ENCODE measurements around the gene SNCAIP.
"Not testable (repeated sequence)": the region's sequence is repeated elsewhere in the genome, so short reads cannot be mapped to it uniquely, and the experiment has no call there.

The SNCAIP gene

DNA sequence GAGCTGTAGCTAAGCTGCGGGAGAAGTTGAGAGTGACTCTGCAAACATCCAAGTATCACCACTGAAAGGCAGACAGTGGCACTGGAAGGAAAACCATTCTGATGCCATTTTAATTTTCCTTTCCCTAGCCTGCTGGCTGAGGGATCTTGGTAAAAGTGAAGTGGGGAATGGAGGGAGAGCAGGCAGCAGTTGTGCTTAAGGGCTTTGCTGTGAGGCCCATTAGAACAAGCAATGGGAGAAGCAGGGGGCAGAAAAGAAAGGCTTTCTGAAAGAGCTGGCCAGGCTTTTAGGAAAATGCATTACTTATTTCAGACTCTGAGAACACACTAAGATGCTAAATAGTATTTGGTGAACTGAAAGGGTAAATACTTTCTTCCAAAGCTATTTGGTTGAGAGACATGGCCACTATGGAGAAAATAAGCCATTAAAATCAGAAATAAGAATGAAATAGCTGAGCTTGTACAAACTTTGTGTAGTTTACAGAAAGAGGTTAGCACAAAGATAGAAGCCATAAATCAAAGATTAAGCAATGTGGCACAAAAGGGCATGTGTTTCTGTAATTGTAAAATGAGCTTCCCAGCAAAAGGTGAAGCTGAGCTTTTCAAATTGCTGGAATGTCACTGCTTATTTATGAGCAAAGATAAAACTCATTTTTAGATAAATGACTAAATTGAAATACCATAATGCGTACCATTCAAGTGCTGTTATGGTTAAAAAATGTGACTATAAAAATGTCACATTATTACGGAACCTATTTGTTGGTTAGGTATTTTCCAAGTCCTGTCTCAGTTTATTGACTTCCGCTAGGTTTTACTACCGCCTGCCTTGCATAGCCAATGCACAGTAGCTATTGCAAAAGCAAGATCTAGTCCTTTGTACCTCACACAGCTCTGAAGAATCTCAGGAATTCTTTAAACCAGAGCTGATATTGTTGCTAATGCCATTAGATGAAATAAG is 20.8 kb downstream of the SNCAIP start:
- H3K4me1 ChIP-seq (ENCODE audit: control insufficient read depth in 2 of 2, insufficient read depth in 2 of 2, low read length in 2 of 2) = no peaks in the 10 kb centered on the region
- no peaks in the 10 kb centered on the region for H3K36me3 ChIP-seq (ENCODE audit: control insufficient read depth in 2 of 2, insufficient read depth in 2 of 2, low read length in 2 of 2)
- H3K27me3 ChIP-seq (ENCODE audit: control insufficient read depth in 2 of 2, insufficient read depth in 2 of 2, low read length in 2 of 2) = no peaks in the 10 kb centered on the region
- no peak overlapping the region for H3K27ac ChIP-seq (ENCODE audit: low read depth in 2 of 2, low read length in 2 of 2)
- no peak overlapping the region for H3K9ac ChIP-seq (ENCODE audit: low read depth in 1 of 2, low read length in 2 of 2)
- no peak overlapping the region for H3K4me3 ChIP-seq (ENCODE audit: low read length in 2 of 2)
- H3K9me3 ChIP-seq (ENCODE audit: control insufficient read depth in 2 of 2, low read length in 2 of 2) = no peaks in the 10 kb centered on the region

GRCh38 chr5:122333564-122333963 is 21.5 kb downstream of the SNCAIP start:
- Histone ChIP-seq H3K27ac (ENCODE audit: low read depth in 2 of 2, low read length in 2 of 2) (no peak overlapping the region), H3K9ac (ENCODE audit: low read depth in 1 of 2, low read length in 2 of 2) (no peak overlapping the region), H3K27me3 (ENCODE audit: control insufficient read depth in 2 of 2, insufficient read depth in 2 of 2, low read length in 2 of 2) (no peaks in the 10 kb centered on the region), H3K4me1 (ENCODE audit: control insufficient read depth in 2 of 2, insufficient read depth in 2 of 2, low read length in 2 of 2) (no peaks in the 10 kb centered on the region), H3K9me3 (ENCODE audit: control insufficient read depth in 2 of 2, low read length in 2 of 2) (no peaks in the 10 kb centered on the region), H3K4me3 (ENCODE audit: low read length in 2 of 2) (no peak overlapping the region), H3K36me3 (ENCODE audit: control insufficient read depth in 2 of 2, insufficient read depth in 2 of 2, low read length in 2 of 2) (no peaks in the 10 kb centered on the region)

- Histone ChIP-seq H3K27me3 (ENCODE audit: control insufficient read depth in 2 of 2, insufficient read depth in 2 of 2, low read length in 2 of 2) (no peaks in the 10 kb centered on the region), H3K36me3 (ENCODE audit: control insufficient read depth in 2 of 2, insufficient read depth in 2 of 2, low read length in 2 of 2) (no peaks in the 10 kb centered on the region), H3K9me3 (ENCODE audit: control insufficient read depth in 2 of 2, low read length in 2 of 2) (no peaks in the 10 kb centered on the region), H3K9ac (ENCODE audit: low read depth in 1 of 2, low read length in 2 of 2) (no peak overlapping the region), H3K4me3 (ENCODE audit: low read length in 2 of 2) (no peak overlapping the region), H3K4me1 (ENCODE audit: control insufficient read depth in 2 of 2, insufficient read depth in 2 of 2, low read length in 2 of 2) (no peaks in the 10 kb centered on the region), H3K27ac (ENCODE audit: low read depth in 2 of 2, low read length in 2 of 2) (no peak overlapping the region)
Measured at GRCh38 chr5:122339591-122339990, 27.6 kb downstream of the SNCAIP start.

GRCh38 chr5:122341087-122341486 is 29.1 kb downstream of the SNCAIP start:
- Histone ChIP-seq H3K9ac (ENCODE audit: low read depth in 1 of 2, low read length in 2 of 2) (no peak overlapping the region), H3K4me1 (ENCODE audit: control insufficient read depth in 2 of 2, insufficient read depth in 2 of 2, low read length in 2 of 2) (no peaks in the 10 kb centered on the region), H3K36me3 (ENCODE audit: control insufficient read depth in 2 of 2, insufficient read depth in 2 of 2, low read length in 2 of 2) (no peaks in the 10 kb centered on the region), H3K9me3 (ENCODE audit: control insufficient read depth in 2 of 2, low read length in 2 of 2) (no peaks in the 10 kb centered on the region), H3K27me3 (ENCODE audit: control insufficient read depth in 2 of 2, insufficient read depth in 2 of 2, low read length in 2 of 2) (no peaks in the 10 kb centered on the region), H3K4me3 (ENCODE audit: low read length in 2 of 2) (no peak overlapping the region), H3K27ac (ENCODE audit: low read depth in 2 of 2, low read length in 2 of 2) (no peak overlapping the region)

GRCh38 chr5:122342256-122342655 is 30.2 kb downstream of the SNCAIP start:
- H3K4me3 ChIP-seq (ENCODE audit: low read length in 2 of 2) = no peak overlapping the region
- H3K4me1 ChIP-seq (ENCODE audit: control insufficient read depth in 2 of 2, insufficient read depth in 2 of 2, low read length in 2 of 2) = no peaks in the 10 kb centered on the region
- H3K9ac ChIP-seq (ENCODE audit: low read depth in 1 of 2, low read length in 2 of 2) = no peak overlapping the region
- no peaks in the 10 kb centered on the region for H3K36me3 ChIP-seq (ENCODE audit: control insufficient read depth in 2 of 2, insufficient read depth in 2 of 2, low read length in 2 of 2)
- H3K27me3 ChIP-seq (ENCODE audit: control insufficient read depth in 2 of 2, insufficient read depth in 2 of 2, low read length in 2 of 2) = no peaks in the 10 kb centered on the region
- no peak overlapping the region for H3K27ac ChIP-seq (ENCODE audit: low read depth in 2 of 2, low read length in 2 of 2)
- no peaks in the 10 kb centered on the region for H3K9me3 ChIP-seq (ENCODE audit: control insufficient read depth in 2 of 2, low read length in 2 of 2)

GRCh38 chr5:122346897-122347581 is 35.0 kb downstream of the SNCAIP start:
- Histone ChIP-seq H3K9ac (ENCODE audit: low read depth in 1 of 2, low read length in 2 of 2) (no peak overlapping the region), H3K27ac (ENCODE audit: low read depth in 2 of 2, low read length in 2 of 2) (no peak overlapping the region), H3K4me1 (ENCODE audit: control insufficient read depth in 2 of 2, insufficient read depth in 2 of 2, low read length in 2 of 2) (no peaks in the 10 kb centered on the region), H3K9me3 (ENCODE audit: control insufficient read depth in 2 of 2, low read length in 2 of 2) (no peaks in the 10 kb centered on the region), H3K4me3 (ENCODE audit: low read length in 2 of 2) (no peak overlapping the region), H3K27me3 (ENCODE audit: control insufficient read depth in 2 of 2, insufficient read depth in 2 of 2, low read length in 2 of 2) (no peaks in the 10 kb centered on the region), H3K36me3 (ENCODE audit: control insufficient read depth in 2 of 2, insufficient read depth in 2 of 2, low read length in 2 of 2) (no peaks in the 10 kb centered on the region)

DNA sequence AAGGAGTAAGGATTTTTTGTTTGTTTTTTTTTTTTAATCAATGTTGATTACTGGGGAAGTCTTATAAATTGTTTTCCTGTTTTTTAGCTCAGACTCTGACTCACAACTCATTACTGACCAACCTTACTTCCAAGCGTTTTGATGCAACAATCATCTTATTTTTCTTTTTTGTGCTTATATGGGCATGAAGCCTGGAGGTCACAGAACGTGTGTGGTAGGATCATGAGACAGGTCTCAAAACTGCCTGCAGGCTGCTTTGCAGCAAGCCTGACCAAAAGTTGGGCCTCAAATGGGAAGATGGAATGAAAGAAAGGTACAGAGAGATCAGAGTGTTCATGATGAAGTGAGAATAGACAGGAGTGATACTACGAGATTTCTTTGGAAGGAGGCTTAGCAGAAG is 38.5 kb downstream of the SNCAIP start:
- no peaks in the 10 kb centered on the region for H3K27me3 ChIP-seq (ENCODE audit: control insufficient read depth in 2 of 2, insufficient read depth in 2 of 2, low read length in 2 of 2)
- H3K36me3 ChIP-seq (ENCODE audit: control insufficient read depth in 2 of 2, insufficient read depth in 2 of 2, low read length in 2 of 2) = no peaks in the 10 kb centered on the region

DNA sequence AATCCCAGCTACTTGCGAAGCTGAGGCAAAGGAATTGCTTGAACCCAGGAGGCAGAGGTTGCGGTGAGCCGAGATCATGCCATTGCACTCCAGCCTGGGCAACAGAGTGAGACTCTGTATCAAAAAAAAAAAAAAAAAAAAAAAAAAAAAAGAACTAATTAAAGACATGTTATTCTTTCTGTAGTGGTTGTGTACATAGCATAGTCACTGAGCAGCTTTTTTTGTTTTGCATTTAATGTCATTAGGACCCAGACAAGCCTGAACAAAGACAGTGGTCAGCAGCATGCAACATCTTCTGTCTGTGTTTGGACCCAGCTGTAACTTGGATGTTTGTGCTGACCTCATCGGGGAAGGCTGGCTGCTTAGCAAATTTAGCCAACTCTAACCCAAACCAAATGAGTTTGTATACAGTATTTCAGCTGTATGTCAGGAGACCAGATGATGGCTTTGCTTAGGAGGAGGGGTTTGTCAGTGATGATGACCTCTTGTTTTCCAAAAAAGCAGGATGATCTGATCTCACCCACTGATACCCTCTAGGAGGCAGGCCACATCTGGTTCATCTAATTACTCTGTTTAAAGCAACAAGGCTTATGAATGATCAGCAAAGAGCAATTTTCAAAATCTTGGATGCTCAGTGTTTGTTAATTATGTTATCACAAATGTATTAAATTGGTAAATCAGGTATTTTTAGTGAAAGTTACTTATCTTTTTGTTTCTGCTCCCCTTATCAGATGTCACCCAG is 39.5 kb downstream of the SNCAIP start:
- Histone ChIP-seq H3K4me3 (ENCODE audit: low read length in 2 of 2) (no peak overlapping the region), H3K27me3 (ENCODE audit: control insufficient read depth in 2 of 2, insufficient read depth in 2 of 2, low read length in 2 of 2) (no peaks in the 10 kb centered on the region), H3K36me3 (ENCODE audit: control insufficient read depth in 2 of 2, insufficient read depth in 2 of 2, low read length in 2 of 2) (no peaks in the 10 kb centered on the region), H3K27ac (ENCODE audit: low read depth in 2 of 2, low read length in 2 of 2) (no peak overlapping the region), H3K4me1 (ENCODE audit: control insufficient read depth in 2 of 2, insufficient read depth in 2 of 2, low read length in 2 of 2) (peaks cover 0 to 5% of the 10 kb centered on the region in 2 donors), H3K9me3 (ENCODE audit: control insufficient read depth in 2 of 2, low read length in 2 of 2) (no peaks in the 10 kb centered on the region), H3K9ac (ENCODE audit: low read depth in 1 of 2, low read length in 2 of 2) (no peak overlapping the region)

More for the DNA sequence above, 38.5 kb downstream of the SNCAIP start:
- H3K27ac ChIP-seq (ENCODE audit: low read depth in 2 of 2, low read length in 2 of 2) = no peak overlapping the region
- H3K9me3 ChIP-seq (ENCODE audit: control insufficient read depth in 2 of 2, low read length in 2 of 2) = no peaks in the 10 kb centered on the region
- no peak overlapping the region for H3K9ac ChIP-seq (ENCODE audit: low read depth in 1 of 2, low read length in 2 of 2)
- peaks cover 0 to 3% of the 10 kb centered on the region in 2 donors for H3K4me1 ChIP-seq (ENCODE audit: control insufficient read depth in 2 of 2, insufficient read depth in 2 of 2, low read length in 2 of 2)
- no peak overlapping the region for H3K4me3 ChIP-seq (ENCODE audit: low read length in 2 of 2)

DNA sequence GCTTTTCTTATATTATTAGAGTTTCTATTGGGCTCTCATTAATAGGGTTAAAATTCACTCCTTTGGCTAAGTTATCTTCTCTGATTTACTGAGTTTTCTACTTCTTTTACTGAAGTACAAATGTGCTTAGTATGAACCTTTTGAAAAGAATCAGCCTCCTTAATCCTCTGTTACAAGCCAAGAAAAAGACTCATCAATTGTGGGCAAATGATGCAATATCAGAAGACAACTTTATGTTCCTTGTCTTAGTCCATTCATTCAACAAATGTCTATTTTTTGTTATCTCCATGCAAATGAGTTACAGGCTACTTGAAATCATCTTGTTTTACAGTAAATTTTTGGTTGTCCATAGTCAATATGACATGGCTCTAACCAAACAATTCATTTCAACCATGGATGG is 40.3 kb downstream of the SNCAIP start:
- H3K4me1 ChIP-seq (ENCODE audit: control insufficient read depth in 2 of 2, insufficient read depth in 2 of 2, low read length in 2 of 2) = peaks cover 0 to 5% of the 10 kb centered on the region in 2 donors
- H3K9me3 ChIP-seq (ENCODE audit: control insufficient read depth in 2 of 2, low read length in 2 of 2) = no peaks in the 10 kb centered on the region
- H3K36me3 ChIP-seq (ENCODE audit: control insufficient read depth in 2 of 2, insufficient read depth in 2 of 2, low read length in 2 of 2) = no peaks in the 10 kb centered on the region
- no peak overlapping the region for H3K4me3 ChIP-seq (ENCODE audit: low read length in 2 of 2)
- no peaks in the 10 kb centered on the region for H3K27me3 ChIP-seq (ENCODE audit: control insufficient read depth in 2 of 2, insufficient read depth in 2 of 2, low read length in 2 of 2)
- no peak overlapping the region for H3K27ac ChIP-seq (ENCODE audit: low read depth in 2 of 2, low read length in 2 of 2)
- H3K9ac ChIP-seq (ENCODE audit: low read depth in 1 of 2, low read length in 2 of 2) = no peak overlapping the region

DNA sequence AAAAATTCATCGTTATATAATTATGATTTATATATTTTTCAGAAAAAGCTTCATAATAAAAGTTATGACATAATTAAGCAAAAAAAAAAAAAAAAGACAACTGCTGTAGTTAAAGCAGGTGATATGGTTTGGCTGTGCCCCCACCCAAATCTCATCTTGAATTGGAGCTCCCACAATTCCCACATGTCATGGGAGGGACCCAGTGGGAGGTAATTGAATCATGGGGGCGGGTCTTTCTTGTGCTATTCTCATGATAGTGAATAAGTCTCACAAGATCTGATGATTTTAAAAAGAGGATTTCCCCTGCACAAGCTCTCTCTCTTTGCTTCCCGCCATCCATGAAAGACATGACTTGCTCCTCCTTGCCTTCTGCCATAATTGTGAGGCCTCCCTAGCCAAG is 41.3 kb downstream of the SNCAIP start:
- not testable (repeated sequence) for H3K4me1 ChIP-seq (ENCODE audit: control insufficient read depth in 2 of 2, insufficient read depth in 2 of 2, low read length in 2 of 2); H3K36me3 ChIP-seq (ENCODE audit: control insufficient read depth in 2 of 2, insufficient read depth in 2 of 2, low read length in 2 of 2)

More for the DNA sequence above, 41.3 kb downstream of the SNCAIP start:
- H3K4me3 ChIP-seq (ENCODE audit: low read length in 2 of 2); H3K9ac ChIP-seq (ENCODE audit: low read depth in 1 of 2, low read length in 2 of 2); H3K9me3 ChIP-seq (ENCODE audit: control insufficient read depth in 2 of 2, low read length in 2 of 2); H3K27me3 ChIP-seq (ENCODE audit: control insufficient read depth in 2 of 2, insufficient read depth in 2 of 2, low read length in 2 of 2); H3K27ac ChIP-seq (ENCODE audit: low read depth in 2 of 2, low read length in 2 of 2): not testable (repeated sequence)
